ENCODE results near the gene ANKH.
A peak's percentile ranks its signal among the peaks of the same experiment; 100 is the strongest.
"Not testable (repeated sequence)": the region's sequence is repeated elsewhere in the genome, so short reads cannot be mapped to it uniquely, and the experiment has no call there.

ANKH gene

GRCh38 chr5:14882658-14883580 is 11.3 kb upstream of the ANKH start:
- DNase-seq: no peak

- no peak for DNase-seq
Measured at GRCh38 chr5:14881826-14882225, 10.2 kb upstream of the ANKH start.

- DNase-seq: no peak
Measured at GRCh38 chr5:14880688-14881087, 9.1 kb upstream of the ANKH start.

- no peak for DNase-seq
Measured at GRCh38 chr5:14879937-14880589, 8.5 kb upstream of the ANKH start.

- DNase-seq: no peak
Measured at GRCh38 chr5:14879393-14879792, 7.8 kb upstream of the ANKH start.

GRCh38 chr5:14878192-14878591 is 6.6 kb upstream of the ANKH start:
- DNase-seq: not testable (repeated sequence)

- no peak for DNase-seq
Measured at GRCh38 chr5:14876095-14876494, 4.5 kb upstream of the ANKH start.

GRCh38 chr5:14873790-14874189 is 2.2 kb upstream of the ANKH start:
- DNase-seq: no peak

- DNase-seq: no peak
Measured at GRCh38 chr5:14873093-14873492, 1.5 kb upstream of the ANKH start.

- DNase-seq: peak; percentile 55
Measured at GRCh38 chr5:14872070-14872989, 752 bp upstream of the ANKH start.

GRCh38 chr5:14870337-14871213 is 1.0 kb downstream of the ANKH start:
- DNase-seq: peak; percentile 45

GRCh38 chr5:14869668-14870164 is 1.9 kb downstream of the ANKH start:
- DNase-seq: no peak

- no peak for DNase-seq
Measured at GRCh38 chr5:14869233-14869632, 2.3 kb downstream of the ANKH start.

- no peak for DNase-seq
Measured at GRCh38 chr5:14868771-14869170, 2.8 kb downstream of the ANKH start.

GRCh38 chr5:14864181-14864812 is 7.3 kb downstream of the ANKH start:
- DNase-seq: no peak

- DNase-seq: no peak
Measured at GRCh38 chr5:14863105-14863504, 8.5 kb downstream of the ANKH start.

- DNase-seq: no peak
Measured at GRCh38 chr5:14861123-14861765, 10.3 kb downstream of the ANKH start.

GRCh38 chr5:14859980-14860379 is 11.6 kb downstream of the ANKH start:
- DNase-seq: no peak

- DNase-seq: no peak
Measured at GRCh38 chr5:14859150-14859549, 12.4 kb downstream of the ANKH start.

- DNase-seq: no peak
Measured at GRCh38 chr5:14855366-14855765, 16.2 kb downstream of the ANKH start.

GRCh38 chr5:14854799-14855198 is 16.8 kb downstream of the ANKH start:
- DNase-seq: no peak
